NCI-H1436 (cell line): ENCODE data around the gene NR2F2.

ENCODE experiments used
- DNase-seq: peaks from one replicate; lab custom pipeline; 2025; lab: John Stamatoyannopoulos, UW

Gene NR2F2

DNA sequence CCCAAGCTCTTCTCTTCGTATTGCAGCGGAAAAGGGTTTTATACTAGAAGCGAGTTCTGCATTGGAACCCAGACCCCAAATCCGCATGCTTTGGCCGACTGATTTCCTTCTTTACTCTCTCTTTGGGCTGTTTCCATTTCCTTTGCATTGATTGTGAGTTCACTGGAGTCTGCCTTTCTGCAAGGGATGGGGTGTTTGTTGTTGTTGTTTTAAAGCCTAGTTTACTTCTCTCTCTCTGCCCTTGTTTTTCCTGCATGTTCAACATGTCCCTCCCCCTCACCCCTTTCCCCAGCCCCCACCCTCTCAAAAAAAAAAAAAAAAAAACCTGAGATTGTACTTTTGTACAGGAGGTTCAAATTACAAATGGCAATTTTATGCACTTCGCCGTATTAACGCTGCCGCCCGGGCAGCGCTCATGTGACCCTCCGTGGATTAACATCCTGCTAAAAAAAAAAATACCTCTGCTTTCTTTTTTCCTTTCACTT is 2.2 kb downstream of the NR2F2 start:
- DNase-seq = no peak

DNA sequence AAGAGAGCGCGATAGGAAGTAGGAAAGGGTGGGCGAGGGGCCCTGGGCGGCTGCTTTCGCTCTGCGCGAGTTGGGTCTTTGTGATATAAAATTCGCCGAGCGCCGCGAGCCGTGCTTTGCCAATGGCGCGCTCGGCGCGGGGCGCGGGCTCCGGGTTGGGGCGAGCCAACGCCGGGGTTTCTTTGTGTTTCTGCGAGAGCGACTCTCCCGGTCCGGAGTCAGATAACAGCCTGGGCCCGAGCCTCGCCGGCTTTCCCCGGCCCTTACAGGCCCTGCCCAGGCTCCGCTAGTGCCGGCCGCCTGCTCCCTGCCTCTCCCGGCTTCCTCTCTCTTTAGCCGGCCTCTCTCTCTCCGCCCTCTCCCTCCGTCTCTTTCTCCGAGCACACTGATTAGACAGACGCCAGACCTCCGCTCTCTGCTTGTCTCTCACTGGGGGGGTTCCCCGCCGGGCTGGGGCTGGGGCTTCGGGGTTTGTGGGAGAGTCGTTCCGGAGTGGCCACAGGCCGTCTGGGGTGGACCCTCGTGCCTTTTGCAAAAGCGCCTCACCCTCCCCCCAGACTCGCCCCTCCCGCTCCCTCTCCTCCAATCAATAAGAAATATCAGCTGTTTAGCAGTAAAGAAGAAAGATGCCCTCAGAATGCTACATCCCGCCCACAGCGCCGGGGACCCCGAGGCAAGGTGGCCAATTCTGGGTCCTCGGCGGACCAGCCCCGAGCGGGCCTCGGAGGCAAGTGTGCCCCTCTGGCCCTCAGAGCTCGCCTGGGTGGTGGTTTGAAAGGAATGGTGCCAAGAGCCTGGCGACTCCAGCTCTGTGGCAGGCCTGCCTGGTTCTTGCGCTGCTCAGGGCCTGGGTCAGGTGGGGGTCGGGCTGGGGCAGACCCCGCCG is 2.9 kb downstream of the NR2F2 start:
- no peak for DNase-seq

DNA sequence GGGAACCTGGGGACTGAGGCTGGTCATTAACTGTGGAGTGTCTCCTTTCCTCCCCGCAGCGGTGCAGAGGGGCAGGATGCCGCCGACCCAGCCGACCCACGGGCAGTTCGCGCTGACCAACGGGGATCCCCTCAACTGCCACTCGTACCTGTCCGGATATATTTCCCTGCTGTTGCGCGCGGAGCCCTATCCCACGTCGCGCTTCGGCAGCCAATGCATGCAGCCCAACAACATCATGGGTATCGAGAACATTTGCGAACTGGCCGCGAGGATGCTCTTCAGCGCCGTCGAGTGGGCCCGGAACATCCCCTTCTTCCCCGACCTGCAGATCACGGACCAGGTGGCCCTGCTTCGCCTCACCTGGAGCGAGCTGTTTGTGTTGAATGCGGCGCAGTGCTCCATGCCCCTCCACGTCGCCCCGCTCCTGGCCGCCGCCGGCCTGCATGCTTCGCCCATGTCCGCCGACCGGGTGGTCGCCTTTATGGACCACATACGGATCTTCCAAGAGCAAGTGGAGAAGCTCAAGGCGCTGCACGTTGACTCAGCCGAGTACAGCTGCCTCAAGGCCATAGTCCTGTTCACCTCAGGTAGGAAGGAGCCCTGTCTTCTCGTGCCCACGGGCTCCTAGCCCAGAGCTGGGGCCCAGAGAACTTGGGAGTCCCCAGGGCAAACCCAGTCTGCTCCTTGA is 3.7 kb downstream of the NR2F2 start:
- no peak for DNase-seq

DNA sequence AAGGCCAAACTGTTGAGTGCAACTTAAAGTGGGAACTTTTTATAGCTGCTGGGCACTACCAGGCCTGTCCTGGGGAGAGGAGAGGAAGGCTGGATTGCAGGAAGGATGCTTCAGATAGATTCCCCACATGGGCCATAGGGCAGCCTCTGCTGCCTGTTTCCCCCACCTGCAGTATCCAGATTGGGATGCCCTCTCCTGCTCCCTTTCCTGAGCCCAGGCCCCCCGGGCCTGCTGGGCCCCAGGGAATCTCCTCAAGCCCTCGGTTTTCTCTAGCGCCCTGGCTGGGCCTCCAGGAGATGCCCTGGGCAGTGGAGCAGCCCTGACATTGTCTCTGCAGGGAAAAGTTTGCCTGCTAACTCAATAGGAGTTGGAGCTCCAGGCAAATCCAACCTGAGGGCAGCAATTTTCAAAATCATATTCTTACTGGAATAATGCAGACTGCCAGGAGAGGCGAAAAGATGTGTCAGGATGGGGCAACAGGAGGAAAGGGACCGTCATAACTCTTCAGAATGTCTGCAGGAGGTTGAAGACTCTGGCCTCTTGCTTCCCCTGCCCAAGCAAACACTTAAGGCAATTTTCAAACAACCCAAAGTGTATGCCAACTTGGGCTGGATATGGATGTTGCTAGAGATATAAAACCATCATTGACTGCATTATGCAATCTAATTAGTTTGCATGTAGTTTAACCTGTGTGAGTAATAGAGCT is 4.4 kb downstream of the NR2F2 start:
- no peak for DNase-seq

DNA sequence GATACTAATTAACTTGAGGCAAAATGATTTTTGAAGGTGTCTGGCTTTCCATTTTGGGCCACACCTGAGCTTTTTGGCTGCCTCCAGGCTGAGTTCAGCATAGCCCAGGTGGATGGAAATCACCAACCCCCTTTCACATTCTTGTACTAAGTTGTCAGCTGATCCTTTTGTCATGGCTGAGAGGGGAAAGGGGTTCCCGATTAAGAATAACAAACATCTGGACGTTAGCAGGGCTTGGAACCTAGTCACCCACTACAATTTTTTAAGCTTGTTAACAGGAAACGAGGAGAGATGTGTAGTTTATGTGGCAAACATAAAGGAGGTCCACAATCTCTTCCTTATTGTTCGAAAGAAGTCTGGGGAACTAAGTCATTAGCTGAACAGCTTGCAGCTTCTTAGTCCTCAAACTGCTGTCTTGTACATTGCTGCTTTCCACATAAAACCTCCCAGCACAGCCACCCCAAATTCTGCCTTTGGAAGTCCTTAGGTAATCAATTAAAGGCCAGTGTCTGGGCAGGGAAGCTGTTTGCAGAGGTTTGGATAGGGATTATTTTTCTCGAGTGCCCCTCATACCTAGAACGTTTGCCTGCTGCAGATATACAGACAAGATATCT is 5.0 kb downstream of the NR2F2 start:
- DNase-seq = no peak

DNA sequence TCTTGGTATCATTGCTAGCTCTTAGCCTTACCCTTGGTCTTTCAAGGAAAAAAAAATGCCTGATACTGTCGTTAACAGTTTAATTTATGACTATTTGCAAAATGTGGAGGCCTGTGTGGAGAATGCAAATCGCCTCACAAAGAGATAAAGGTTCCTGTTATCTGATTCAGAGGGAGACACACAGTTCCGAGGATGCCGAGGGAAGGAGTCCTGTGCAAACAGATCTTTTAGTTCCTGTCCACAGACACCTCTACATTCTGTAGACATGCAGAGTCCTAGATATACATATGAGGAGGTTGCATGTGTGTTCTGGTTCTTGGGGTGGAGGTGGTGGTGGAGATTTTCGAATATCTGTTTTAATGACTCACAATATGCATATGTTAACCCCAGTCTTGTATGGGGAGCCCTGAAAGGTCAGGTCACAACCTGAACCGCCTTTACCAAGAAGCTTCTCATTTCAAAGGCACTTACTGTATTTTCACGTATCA is 5.7 kb downstream of the NR2F2 start:
- DNase-seq = no peak

DNA sequence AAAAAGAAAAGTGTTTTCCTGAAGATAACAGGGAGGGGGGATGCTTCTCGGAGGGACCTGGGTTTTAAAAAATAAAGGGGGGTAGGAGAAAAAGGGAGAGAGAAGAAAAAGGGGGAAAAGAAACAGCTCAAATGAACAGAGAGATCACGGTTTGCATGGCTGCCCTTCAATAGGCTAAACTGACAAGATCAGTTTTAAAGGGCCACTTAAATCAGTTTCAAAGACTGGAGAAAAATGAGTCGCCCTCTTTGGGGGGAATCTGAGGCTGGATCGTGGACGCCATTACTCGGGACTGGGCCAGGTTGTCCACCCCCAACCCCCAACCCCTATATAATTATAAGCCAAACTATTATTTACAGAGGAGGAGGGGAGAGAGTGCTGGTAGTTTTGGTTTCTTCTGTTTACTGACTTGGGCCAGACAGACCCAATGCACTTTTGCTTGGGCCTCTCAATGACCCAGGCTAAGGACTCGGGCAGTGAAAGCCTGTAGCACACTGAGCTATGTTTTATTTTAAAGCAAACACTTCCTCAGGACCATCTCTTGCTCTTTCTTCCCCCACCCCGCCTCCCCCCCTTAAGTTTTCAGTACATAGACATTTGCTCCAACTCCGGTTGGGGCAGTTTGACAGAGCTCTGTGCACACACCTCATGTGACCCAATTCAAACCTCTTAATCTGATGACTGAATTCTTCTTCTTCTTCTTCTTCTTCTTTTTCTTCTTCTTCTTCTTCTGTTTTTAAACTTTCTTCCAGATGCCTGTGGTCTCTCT is 6.3 kb downstream of the NR2F2 start:
- no peak for DNase-seq

DNA sequence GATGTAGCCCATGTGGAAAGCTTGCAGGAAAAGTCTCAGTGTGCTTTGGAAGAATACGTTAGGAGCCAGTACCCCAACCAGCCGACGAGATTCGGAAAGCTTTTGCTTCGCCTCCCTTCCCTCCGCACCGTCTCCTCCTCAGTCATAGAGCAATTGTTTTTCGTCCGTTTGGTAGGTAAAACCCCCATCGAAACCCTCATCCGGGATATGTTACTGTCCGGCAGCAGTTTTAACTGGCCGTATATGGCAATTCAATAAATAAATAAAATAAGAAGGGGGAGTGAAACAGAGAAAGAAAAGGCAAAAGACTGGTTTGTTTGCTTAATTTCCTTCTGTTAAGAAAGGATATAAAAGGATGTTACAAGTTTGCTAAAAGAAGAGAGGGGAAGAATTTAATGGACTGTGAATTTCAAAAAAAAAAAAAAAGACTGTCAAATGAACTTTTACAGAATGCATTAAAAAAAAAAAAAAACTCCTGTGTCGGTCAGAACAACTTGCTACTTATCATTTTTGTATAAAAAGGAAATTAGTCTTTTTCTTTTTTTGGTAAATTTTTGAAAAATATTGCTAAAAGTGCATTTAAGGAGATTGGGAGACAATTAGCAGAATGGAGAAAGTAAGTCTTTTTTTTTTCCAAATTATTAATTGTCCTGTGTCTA is 7.0 kb downstream of the NR2F2 start:
- no peak for DNase-seq

DNA sequence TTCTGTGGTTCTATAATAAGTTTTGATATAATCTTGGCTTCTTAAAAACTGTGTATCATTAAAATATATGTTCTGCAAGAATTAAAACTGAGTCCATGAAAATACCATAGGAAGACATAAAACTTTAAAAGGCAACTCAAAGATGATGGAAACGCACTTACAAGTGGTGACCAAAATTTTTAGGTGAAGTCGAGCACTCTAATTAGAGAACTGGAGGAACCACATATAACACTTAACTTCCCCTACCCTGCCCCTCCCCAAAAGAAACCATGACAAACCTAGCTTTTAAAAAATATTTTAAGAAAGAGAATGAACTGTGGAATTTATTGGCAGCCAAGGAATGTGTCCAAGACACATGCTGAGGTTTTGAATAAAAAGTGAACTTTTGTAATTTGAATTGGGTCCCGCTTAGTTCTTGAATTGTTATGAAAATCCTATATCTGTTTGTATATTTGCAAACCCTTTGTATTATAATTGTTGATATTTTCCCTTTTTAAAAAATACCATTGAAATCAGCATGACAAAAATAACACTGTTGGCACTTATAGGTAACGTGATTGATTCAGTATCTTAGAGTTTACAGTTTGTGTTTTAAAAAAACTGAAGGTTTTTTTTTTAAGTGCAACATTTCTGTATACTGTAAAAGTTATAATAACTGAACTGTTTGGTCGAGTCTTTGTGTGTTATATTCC is 7.7 kb downstream of the NR2F2 start:
- no peak for DNase-seq

DNA sequence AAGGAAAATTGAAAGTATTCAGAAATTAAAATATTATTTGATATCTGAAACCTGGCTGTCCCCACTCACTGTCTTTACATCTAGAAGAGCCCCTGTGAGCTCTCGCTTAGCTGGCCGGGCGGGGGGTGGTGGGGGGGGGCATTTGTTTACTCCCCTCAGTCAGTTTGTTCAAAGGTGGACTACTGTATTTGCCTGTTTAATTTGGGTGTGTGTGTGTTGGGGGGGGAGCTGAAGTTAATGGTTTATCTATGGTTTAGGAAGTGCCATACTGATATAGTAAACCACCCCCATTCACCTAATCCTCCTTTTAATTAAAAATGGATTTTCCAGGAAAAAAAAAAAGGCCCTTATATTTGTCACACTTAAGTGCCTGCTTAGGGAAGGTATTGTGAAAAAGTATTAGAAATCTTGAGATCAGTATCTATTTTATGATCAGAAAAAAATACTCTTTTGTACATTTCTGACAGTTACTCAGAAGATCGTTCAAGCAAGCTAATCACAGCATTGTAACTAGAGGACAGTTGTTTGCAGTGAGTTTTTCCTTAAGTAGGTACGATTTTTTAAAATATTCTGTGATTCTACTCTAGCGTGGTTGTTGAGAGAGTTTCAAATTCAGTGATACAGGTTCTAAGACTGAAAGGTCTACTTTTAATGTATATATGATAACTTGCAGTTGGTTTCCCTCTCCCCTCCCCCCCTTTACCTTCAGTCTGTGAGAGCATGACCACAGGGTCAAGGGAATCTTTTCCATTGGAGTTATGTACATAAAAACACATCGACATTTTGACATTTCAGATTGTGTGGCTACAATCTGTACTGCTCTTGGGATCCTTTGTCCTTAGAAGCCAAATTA is 8.5 kb downstream of the NR2F2 start:
- no peak for DNase-seq

DNA sequence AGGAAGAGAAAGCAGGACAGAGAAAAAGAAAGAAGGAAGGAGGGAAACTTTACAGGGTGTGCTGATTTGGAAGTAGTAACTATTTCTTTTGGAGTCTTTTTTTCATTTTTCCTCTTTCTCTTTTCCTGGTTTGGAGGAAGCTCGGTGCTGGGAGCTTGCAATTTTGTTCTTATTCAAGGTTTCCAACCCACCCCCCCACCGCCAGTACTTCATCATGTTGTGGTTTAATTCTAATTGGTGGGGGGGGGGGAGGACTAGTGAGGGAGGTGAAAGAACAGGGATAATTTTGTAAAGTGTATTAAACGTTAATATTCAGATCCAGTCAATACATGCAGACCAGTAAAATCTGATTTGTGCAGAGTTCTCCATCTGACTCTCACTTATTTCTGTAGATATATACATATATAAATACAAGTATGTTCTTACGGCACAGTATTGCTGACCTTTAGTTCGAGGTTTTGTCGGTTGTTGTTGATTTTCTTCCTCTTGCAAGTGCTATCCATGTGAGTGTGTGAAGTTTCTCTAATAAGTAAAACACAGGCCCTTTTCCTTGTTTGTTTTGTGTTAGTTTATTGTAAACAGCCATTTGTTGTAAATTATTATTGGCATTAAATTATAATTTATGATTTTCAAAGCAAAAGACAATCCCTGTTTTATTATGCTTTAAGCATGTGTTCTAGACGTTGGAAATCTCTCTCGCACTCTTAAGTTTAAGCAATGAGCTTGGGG is 9.3 kb downstream of the NR2F2 start:
- no peak for DNase-seq

DNA sequence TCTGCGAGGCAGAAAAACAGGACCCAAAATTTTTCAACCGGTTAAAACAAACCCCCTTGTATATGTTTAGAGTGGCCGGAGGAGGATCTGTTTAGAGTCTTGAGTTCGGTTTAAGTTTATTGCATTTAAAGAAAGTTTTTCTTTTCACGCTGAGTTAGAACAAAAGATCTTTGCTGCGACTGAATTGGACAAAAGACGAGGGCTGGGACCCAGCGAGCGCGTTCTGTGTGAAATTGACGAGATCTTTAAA is 9.8 kb downstream of the NR2F2 start:
- DNase-seq = no peak

DNA sequence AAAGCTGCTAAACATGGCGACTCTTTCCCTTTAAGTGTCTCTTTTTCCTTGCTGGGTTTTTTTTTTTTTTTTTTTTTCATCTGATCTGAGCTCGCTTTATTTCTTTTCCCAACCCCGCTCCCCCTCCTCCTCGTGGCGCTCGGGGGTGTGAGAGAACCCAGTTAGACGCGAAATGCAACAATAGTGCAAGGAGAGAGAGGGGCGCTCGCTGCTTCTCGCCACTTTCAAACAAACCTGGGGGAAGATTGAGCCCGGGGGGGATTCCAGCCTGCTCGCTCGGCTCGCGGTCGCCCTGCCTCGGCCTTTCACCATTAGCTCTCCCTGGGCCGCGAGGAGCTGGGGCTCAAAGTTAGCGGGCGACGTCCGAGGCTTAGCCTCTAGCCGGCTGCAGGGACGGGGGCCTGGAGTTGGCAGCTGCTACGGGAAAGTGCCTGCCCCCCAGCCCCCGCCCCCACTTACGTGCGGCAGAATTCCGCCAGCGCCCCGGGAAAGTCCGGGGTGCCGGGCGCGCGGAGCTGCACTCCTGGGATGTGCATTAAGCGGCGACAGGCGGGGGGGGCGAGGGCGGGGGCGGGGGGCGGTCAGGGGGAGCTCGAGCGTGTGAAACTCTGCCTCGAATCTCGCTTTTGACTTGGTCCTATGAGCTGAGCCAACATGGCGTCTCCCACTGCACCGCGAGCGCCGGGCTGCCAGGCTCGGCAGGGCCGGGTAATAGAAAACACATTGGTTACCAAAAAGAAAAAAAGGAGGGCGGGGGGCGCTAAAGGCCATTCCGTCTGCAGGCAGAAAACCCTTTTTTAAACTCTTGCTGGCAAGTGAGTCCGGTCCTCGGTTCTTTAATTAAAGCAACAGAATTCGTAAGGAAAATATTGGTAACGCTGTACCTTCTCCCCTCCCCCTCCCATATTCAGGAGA is 10.4 kb downstream of the NR2F2 start:
- DNase-seq = no peak

DNA sequence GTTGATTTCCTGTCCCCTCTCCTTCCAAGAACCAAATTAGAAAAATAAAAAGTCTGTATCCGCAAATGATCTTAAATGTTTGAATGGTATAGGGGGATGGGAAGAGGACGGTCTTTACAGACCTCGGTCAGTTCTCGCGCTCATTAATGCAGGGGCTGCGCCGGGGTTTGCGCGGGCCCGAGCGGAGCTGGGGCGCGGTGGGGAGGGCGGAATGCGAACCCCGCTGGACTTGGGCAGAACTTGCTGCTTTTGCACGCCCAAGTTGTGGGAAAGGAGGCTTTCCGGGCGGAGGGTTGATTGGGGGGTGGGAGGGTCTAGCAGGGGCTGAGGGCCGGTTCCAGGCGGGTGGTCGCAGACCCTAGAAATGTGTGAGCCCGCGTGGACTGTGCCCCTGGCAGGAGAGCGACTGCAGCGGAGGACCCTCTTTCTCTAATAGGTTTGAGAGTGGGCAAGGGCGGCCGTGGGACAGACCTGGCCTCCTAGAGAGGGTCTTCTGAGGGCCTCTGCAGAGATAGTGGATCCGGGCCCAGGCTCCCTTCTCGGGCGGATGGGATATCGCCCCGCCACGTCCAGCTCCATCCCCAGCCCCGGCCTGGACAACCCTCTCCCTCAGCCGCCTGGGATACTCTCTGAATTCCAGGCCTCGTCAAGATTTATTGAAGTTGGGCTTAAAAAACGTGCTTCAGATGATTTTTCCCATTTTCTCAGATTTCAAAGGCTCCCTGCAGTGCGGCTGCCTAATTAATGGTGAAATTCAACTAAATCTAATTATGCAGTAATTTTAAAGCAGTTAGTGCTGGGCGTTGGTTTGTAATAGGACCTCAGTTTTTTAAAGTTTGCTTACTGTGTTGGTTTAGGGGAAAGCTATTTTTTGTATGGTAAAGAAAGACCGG is 11.3 kb downstream of the NR2F2 start:
- no peak for DNase-seq

DNA sequence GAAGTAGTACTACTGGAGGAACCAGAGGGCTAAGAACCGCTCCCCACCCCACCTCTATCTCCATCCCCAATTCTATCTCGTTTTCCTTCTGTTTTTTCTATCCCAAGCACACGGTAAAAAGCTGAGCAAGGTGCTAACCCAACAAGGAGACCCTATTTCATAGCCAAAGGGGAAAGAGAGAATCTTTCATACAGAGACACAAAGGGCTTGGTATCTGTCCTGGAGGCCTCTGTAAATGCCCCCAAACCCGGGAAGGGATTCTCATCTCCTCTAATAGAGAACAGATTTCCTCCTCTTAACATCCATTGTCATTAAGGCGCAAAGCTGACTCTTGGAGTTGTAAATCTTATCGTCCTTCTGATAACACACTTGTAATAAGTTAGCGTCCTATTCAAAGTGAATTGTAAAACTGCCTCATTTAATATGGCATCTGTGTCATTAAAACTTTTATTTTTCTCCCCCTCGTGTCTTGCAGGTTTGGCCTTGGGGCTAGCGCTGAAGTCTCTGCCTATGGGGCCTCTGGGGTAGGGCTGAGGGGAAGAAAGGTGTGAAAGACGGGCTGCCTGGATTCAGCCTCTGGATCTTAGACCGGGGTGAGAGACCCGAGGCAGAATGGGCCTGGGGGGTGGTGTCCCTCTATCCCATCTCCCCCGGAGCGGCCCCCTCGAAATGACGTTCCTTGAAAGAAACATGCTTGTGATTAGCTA is 12.1 kb downstream of the NR2F2 start:
- DNase-seq = no peak
